Measurements from ENCODE around the gene HSDL2. TPM values are rescaled to one million over a fixed set of nuclear protein-coding genes. Genes with fewer than 3 reads are reported as not detected.
"Not testable (repeated sequence)": the region's sequence is repeated elsewhere in the genome, so short reads cannot be mapped to it uniquely, and the experiment has no call there.

HSDL2 gene
- polyA plus RNA-seq, 1 experiment = 47.0 TPM

- POLR2A ChIA-PET = no interaction called here
Observed at GRCh38 chr9:112366591-112366990, 13.3 kb upstream of the HSDL2 start.

GRCh38 chr9:112367465-112367864 lies 12.4 kb upstream of the HSDL2 start:
- ChIA-PET CTCF (interaction anchor here (0.9 to 1.5 kb wide), 2 partner anchors 34 to 269 kb away, joined by 3 to 5 read pairs; partner anchors contain the start of gene PTBP3), POLR2A (no interaction called here)
- no peak for DNase-seq (ENCODE audit: low read depth, low spot score)
- H3K27ac ChIP-seq (ENCODE audit: low read depth, low read length) = no peak overlapping the region
- H3K9me3 ChIP-seq (ENCODE audit: control insufficient read depth, insufficient read depth, low read length) = peaks cover 4% of the 10 kb centered on the region
- H3K4me3 ChIP-seq (ENCODE audit: low read depth, low read length) = no peak overlapping the region
- no peak for TF ChIP-seq CTCF (IDR thresholded peaks at IDR 0.05; ENCODE audit: low read depth, low read length)
- H3K27me3 ChIP-seq (ENCODE audit: control insufficient read depth, insufficient read depth, low read length) = no peaks in the 10 kb centered on the region

More at GRCh38 chr9:112366591-112366990, 13.3 kb upstream of the HSDL2 start:
- CTCF ChIA-PET = interaction anchor here (0.9 to 1.5 kb wide), 4 partner anchors 33 to 285 kb away, joined by 3 to 5 read pairs (median 3); partner anchors contain the start of gene PTBP3
- no peak overlapping the region for H3K27ac ChIP-seq (ENCODE audit: low read depth, low read length)
- H3K9me3 ChIP-seq (ENCODE audit: control insufficient read depth, insufficient read depth, low read length) = peaks cover 4% of the 10 kb centered on the region
- H3K4me3 ChIP-seq (ENCODE audit: low read depth, low read length) = no peak overlapping the region
- H3K27me3 ChIP-seq (ENCODE audit: control insufficient read depth, insufficient read depth, low read length) = no peaks in the 10 kb centered on the region
- no peak for DNase-seq (ENCODE audit: low read depth, low spot score)
- TF ChIP-seq CTCF (IDR thresholded peaks at IDR 0.05; ENCODE audit: low read depth, low read length) = peak; percentile 18; the same call in 1 of the 2 replicates

- DNase-seq (ENCODE audit: low read depth, low spot score) = no peak
- peaks cover 4% of the 10 kb centered on the region for H3K9me3 ChIP-seq (ENCODE audit: control insufficient read depth, insufficient read depth, low read length)
- no peak overlapping the region for H3K4me3 ChIP-seq (ENCODE audit: low read depth, low read length)
- H3K27ac ChIP-seq (ENCODE audit: low read depth, low read length) = no peak overlapping the region
- no peaks in the 10 kb centered on the region for H3K27me3 ChIP-seq (ENCODE audit: control insufficient read depth, insufficient read depth, low read length)
- no peak for TF ChIP-seq CTCF (IDR thresholded peaks at IDR 0.05; ENCODE audit: low read depth, low read length)
- ChIA-PET POLR2A (no interaction called here), CTCF (interaction anchor here (3.1 kb wide), 1 partner anchor 9 kb away, joined by 10 read pairs; no protein-coding TSS in a partner anchor)
Observed at GRCh38 chr9:112369817-112370216, 10.1 kb upstream of the HSDL2 start.

- H3K27me3 ChIP-seq (ENCODE audit: control insufficient read depth, insufficient read depth, low read length) = no peaks in the 10 kb centered on the region
- ChIA-PET CTCF (interaction anchor here (3.1 kb wide), 1 partner anchor 10 kb away, joined by 10 read pairs; no protein-coding TSS in a partner anchor), POLR2A (no interaction called here)
- H3K27ac ChIP-seq (ENCODE audit: low read depth, low read length) = no peak overlapping the region
- no peak for DNase-seq (ENCODE audit: low read depth, low spot score)
- H3K4me3 ChIP-seq (ENCODE audit: low read depth, low read length) = no peak overlapping the region
- peaks cover 4% of the 10 kb centered on the region for H3K9me3 ChIP-seq (ENCODE audit: control insufficient read depth, insufficient read depth, low read length)
- no peak for TF ChIP-seq CTCF (IDR thresholded peaks at IDR 0.05; ENCODE audit: low read depth, low read length)
Observed at GRCh38 chr9:112371060-112371459, 8.8 kb upstream of the HSDL2 start.

- H3K27ac ChIP-seq (ENCODE audit: low read depth, low read length); POLR2A ChIA-PET; DNase-seq (ENCODE audit: low read depth, low spot score); H3K9me3 ChIP-seq (ENCODE audit: control insufficient read depth, insufficient read depth, low read length); CTCF ChIA-PET; H3K4me3 ChIP-seq (ENCODE audit: low read depth, low read length); H3K27me3 ChIP-seq (ENCODE audit: control insufficient read depth, insufficient read depth, low read length): not testable (repeated sequence)
Observed at GRCh38 chr9:112373666-112374065, 6.2 kb upstream of the HSDL2 start.

- POLR2A ChIA-PET; H3K27ac ChIP-seq (ENCODE audit: low read depth, low read length); H3K9me3 ChIP-seq (ENCODE audit: control insufficient read depth, insufficient read depth, low read length); CTCF ChIA-PET; H3K27me3 ChIP-seq (ENCODE audit: control insufficient read depth, insufficient read depth, low read length); DNase-seq (ENCODE audit: low read depth, low spot score); H3K4me3 ChIP-seq (ENCODE audit: low read depth, low read length): not testable (repeated sequence)
Observed at GRCh38 chr9:112374232-112374631, 5.7 kb upstream of the HSDL2 start.

All from AG04450 (cell line).